GM21737 (cell line): ENCODE results near the gene AKNAD1.

Experiments
- ATAC-seq: cut with Tn5 transposase; IDR thresholded peaks from one replicate; pipeline ENCODE4 v1.9.1; 2021; ENCODE audit warnings: mild to moderate bottlenecking, moderate library complexity; ENCODE audit not compliant: unreplicated experiment

AKNAD1 gene

GRCh38 chr1:108863984-108864383, 7.1 kb upstream of the AKNAD1 start:
- ATAC-seq: no peak

- no peak for ATAC-seq
Measured at GRCh38 chr1:108862698-108863477, 6.0 kb upstream of the AKNAD1 start.

- no peak for ATAC-seq
Measured at GRCh38 chr1:108862017-108862610, 5.2 kb upstream of the AKNAD1 start.

GRCh38 chr1:108861566-108861965, 4.7 kb upstream of the AKNAD1 start:
- no peak for ATAC-seq

GRCh38 chr1:108860190-108860907, 3.5 kb upstream of the AKNAD1 start:
- no peak for ATAC-seq

GRCh38 chr1:108858230-108858950, 1.5 kb upstream of the AKNAD1 start:
- ATAC-seq: no peak

GRCh38 chr1:108854221-108855019, 2.5 kb downstream of the AKNAD1 start:
- no peak for ATAC-seq

GRCh38 chr1:108852221-108852975, 4.5 kb downstream of the AKNAD1 start:
- ATAC-seq: no peak

- ATAC-seq: no peak
Measured at GRCh38 chr1:108851567-108851966, 5.3 kb downstream of the AKNAD1 start.

GRCh38 chr1:108850929-108851328, 6.0 kb downstream of the AKNAD1 start:
- ATAC-seq: no peak

GRCh38 chr1:108848806-108849205, 8.1 kb downstream of the AKNAD1 start:
- ATAC-seq: no peak

GRCh38 chr1:108847494-108847893, 9.4 kb downstream of the AKNAD1 start:
- ATAC-seq: no peak

GRCh38 chr1:108845991-108846390, 10.9 kb downstream of the AKNAD1 start:
- no peak for ATAC-seq

- no peak for ATAC-seq
Measured at GRCh38 chr1:108845446-108845845, 11.4 kb downstream of the AKNAD1 start.

- no peak for ATAC-seq
Measured at GRCh38 chr1:108843390-108844137, 13.3 kb downstream of the AKNAD1 start.

GRCh38 chr1:108842525-108843181, 14.2 kb downstream of the AKNAD1 start:
- no peak for ATAC-seq

GRCh38 chr1:108841703-108842102, 15.2 kb downstream of the AKNAD1 start:
- no peak for ATAC-seq

GRCh38 chr1:108832929-108833328, 24.0 kb downstream of the AKNAD1 start:
- no peak for ATAC-seq

- ATAC-seq: no peak
Measured at GRCh38 chr1:108831225-108831624, 25.7 kb downstream of the AKNAD1 start.
